HG03521 (cell line): ENCODE results near the gene NFIX.

Experiments used
- ATAC-seq: cut with Tn5 transposase; IDR thresholded peaks from one replicate; pipeline ENCODE4 v1.9.1; 2021; ENCODE audit warnings: mild to moderate bottlenecking, moderate library complexity; ENCODE audit not compliant: unreplicated experiment

NFIX gene

DNA sequence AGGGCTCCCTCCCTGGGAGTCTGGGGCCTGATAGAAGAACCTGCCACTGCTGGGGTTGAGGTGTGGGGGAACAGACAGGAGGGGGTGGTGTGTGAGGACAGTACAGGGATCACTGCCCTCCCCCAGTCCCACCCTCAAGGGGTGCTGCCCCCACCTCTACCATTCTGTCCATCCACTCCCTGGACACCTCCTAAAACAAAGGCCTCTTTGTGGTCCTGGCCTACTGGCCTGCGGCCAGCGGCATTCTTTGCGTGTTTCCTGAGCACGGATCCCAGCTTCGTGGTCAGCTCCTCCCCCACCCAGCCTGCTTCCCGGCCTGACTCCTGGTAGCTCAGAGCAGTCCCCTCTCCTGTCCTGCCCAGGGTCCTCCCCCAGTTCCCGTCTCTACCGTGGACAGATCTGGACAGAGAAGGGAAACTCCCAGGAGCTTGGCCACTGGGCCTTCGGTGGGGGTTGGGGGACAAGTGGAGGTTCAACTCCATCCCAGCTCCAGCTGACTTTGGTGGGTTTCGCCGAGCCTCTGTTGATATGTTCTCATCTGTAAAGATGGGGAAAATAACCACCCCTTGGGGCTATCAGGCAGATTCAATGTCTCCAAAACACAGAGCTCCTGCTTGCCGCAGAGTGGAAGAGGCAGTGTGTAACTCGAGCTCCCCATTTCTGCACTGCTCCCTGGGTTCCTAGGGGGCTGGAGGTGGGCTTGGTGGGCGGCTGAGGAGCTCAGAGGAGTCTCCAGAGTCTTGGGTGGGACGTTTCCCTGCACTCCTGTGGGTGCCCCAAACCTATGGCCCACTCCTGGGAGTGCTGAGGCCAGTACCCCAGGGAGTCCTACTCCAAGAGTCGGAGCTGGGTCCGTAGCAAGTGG is 58.7 kb downstream of the NFIX start:
- no peak for ATAC-seq

GRCh38 chr19:13054626-13055212 is 59.4 kb downstream of the NFIX start:
- ATAC-seq = no peak

DNA sequence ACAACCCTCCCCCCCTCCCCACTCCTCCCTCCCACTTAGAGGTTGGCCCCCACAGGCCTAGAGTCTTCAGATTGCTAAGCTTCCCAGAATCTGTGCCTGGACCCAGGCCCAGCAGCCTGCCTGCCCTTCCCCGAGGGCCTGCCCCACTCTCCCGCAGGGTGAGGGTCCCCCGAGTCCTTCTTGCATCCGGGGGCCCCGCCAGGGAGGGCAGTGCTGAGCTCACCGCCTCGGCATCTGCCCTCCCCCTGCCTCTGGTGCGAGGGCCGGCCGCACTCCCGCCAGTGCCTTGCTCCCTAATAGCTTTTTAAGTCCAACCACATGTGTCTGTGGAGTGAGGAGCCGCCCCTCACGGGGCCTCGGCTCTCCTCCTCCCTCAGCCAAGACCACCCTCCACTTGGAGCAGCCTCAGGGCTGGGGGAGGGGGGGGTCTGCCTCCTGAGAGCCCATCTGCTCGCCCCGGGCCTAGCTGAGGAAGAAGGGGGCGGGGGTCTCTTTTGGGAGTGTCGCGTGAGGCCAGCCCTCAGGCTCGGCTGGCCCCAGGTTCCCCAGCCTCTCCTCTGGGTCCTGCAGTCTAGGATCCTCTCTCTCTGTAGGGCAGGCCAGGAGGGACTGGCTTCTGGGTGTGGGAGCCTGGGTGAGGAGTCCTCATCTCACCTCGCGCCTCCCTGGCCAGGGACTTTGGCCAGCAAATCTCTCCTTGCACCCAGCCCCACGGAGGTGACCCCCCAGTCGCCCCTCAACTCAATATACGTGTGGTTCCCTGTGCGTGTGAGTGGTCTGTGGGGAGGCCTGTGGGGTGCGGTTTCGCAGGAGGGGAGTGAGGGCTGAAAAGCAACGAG is 60.2 kb downstream of the NFIX start:
- ATAC-seq = no peak

DNA sequence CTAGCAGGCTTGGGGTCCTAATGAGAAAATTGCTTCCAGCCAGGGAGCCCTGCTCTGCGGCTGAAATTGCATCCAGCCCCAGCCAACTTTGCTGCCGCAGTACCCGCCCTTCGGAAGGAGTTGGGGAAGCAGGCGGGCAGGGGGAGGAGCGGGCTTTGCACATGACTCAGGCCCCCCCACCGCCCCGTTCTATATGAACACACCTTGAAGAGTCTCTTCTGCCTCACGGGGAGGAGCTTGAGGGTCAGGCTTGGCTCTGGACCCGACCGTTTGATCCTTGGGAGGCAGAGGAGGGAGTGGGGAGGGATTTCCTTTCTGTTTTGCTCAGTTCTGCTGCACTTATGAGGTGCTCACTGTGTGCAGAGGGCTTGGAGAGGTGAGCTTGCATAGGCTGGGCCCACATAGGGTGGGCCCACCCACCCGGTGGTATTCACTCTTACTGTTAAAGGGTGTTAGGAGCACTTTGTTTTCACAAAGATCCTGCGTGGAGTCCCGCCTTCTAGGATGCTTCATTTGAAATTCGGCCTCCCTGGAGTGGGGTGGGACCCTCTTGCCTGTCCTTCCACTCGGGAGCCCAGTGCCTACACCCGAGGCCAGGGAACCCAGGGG is 60.9 kb downstream of the NFIX start:
- ATAC-seq = no peak

DNA sequence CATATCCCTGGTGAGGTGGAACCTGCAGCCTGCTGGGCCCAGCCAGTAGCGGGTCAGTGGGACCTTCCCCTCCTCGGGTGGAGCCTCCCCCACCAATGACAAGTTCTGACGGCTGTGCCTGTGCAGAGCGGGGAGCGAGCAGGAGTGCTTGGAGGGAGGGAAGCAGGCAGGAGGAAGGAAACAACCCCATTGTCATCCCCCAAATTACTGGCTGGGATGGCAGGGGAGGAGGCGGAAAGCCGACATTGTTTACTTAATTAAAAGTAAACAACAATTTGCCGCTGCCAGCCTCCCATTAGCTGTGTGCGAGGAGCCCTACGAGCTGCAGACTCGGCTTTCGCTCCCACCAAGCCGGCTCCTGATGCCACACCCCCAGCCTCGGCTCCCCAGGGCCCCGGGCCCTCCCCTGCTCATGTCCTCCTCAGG is 61.9 kb downstream of the NFIX start:
- ATAC-seq = no peak

DNA sequence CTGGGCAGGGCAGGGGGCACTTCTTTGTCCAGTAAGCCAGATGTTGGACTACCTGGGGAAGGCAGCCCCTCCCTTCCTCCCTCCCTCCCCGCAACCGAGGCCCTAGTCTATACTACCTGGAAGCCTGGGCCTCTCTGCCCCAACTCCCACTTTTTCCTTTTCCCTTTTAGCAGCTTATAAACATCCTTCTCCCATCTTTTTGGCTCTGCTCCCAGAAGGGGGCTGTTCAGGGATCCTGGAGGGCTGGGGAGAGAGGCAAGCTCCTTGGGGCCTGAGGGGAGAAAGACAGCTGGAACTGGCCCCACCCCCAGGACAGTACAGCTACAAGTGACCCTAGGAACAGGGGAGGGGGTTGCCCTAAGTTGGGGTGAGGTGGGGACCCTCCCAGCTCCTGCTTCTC is 62.5 kb downstream of the NFIX start:
- no peak for ATAC-seq

- ATAC-seq = no peak
Measured at GRCh38 chr19:13058951-13059660, 63.8 kb downstream of the NFIX start.

GRCh38 chr19:13060233-13060963 is 65.1 kb downstream of the NFIX start:
- no peak for ATAC-seq

- no peak for ATAC-seq
Measured at GRCh38 chr19:13060964-13061927, 66.0 kb downstream of the NFIX start.

GRCh38 chr19:13062317-13062716 is 67.0 kb downstream of the NFIX start:
- no peak for ATAC-seq

DNA sequence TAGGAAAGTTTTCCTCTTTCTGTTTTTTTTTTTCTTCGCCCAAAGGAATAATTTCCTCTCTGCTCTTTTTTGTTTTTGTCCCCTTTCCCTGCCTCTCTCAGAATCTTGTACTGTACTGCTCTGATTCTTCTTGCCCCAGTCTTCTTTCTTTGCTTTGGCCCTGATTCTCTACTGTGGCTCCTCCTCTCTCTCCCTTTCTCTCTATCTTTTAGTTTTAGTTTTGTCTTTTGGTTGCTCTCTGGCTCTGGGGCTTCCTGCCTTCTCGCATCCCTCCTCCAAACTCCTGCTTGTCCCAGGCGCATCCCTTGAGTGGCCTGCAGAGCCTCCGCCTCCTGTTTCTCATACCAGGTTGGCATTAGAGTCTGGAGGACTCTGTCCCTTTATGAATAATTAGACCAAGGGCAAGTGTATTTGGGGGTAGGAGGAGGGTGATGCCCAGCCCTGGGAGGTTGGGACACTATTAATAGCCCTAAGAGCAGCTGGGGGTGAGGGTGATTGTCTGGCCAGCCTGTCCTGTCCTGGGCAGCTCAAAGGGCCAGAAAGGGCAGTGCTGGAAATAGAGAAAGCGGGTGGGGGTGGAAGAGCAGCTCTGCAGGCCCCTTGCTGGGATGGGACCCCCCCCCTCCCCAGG is 68.3 kb downstream of the NFIX start:
- no peak for ATAC-seq

GRCh38 chr19:13064092-13064489 is 68.8 kb downstream of the NFIX start:
- no peak for ATAC-seq

DNA sequence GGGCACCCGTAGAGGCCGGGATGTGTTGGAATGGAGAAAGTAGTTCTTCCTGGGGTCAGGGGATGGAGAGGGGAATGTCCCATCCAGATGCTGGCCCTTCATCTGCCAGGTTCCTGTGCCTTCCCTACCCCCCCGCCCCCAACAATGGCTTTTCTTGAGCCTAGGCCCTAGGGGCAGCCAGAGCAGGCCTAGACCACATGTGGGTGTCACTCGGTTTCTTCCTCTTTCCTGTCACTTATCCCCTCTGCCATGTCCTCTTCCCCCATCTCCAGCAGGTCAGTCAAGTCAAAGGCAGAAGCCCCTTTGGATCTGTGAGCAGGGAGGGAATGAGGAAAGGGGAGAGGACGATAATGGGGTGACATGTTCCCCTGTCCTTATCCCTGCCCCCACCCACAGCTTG is 71.0 kb downstream of the NFIX start:
- ATAC-seq = no peak

DNA sequence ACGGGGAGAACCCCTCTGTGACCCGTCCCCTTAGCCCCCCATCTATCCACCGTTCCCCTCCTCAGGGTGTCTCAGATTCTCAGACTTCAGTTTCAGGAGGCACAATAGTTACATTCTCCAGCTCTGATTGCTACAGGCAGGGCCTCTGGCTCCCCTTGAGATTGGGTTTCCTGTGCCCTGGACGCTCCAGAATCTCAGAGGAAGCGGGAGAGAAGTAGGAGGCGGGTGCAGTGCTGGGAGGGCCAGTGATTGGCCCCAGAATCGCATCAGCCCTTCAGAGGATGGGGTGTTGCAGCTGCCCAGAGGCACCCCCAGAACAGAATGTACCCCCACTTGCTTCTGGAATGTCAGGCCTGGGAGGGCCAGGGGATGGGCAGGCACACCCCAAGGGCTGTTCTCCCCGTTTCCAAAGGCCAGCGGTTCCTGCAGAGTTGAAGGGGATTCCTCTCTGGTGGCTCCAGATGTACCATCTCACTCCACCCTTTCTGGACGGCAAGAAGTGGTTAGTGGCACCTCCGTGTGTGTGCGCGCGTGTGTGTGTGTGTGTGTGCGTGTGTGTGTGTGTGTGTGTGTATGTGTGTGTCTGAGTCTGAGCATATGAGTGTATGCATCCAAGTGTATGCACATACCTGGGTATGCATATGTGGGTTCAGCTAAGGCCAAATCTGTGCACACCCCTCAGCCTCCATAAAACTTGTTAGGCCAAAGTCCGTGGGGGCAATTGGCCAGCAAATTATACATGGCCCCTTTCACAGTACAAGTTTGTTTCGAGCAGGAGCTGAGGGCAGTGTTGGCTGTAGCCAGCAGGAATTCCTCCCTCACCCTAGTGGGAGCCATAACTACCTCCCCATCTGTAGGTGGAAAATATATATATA is 71.9 kb downstream of the NFIX start:
- ATAC-seq = no peak

DNA sequence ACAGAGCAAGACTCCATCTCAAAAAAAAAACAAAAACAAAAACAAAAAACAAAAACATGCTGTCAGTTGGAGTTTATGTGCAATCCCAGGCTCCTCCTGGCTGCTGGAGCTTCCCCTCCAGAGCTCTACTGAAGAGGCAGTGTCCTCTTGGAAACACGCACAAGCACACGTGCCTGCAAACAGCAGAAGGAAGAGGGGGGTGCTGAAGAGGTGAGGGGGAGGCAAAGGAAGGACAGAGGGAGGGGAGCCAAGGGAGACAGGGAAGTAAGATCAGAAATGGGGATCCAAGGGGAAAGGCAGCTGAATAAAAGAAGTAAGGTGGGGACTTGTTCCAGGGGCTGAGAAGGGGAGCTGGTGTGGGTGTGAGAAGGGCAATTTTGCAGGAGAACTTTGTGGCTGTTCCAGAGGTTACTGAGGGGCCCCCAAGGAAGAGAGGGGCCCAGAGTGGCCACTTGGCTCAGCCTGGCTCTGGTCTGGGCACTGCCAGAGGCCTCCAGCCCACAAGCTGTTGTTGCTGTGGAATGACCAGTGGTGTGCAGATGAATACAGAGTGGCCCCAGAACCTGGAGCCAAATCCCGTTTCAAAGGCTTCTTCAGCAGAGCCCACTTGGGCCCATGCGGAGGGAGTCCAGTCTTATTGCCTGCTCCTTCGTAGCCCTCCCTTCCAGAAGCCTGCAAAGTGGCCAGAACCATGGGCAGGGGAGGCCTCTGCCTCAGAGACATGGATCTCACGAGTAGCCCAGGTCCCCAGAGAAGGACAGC is 73.0 kb downstream of the NFIX start:
- ATAC-seq = no peak
